ENCODE measurements around the gene SEMA4C.

SEMA4C gene

GRCh38 chr2:96880891-96881273 is 11.0 kb upstream of the SEMA4C start:
- no peak for DNase-seq

GRCh38 chr2:96879545-96880040 is 9.7 kb upstream of the SEMA4C start:
- no peak for DNase-seq

- no peak for DNase-seq
These were observed 9.1 kb upstream of the SEMA4C start for GRCh38 chr2:96878796-96879544.

- DNase-seq, result no peak
These were observed 8.3 kb upstream of the SEMA4C start for GRCh38 chr2:96878171-96878570.

- DNase-seq, result no peak
These were observed 7.8 kb upstream of the SEMA4C start for GRCh38 chr2:96877631-96878092.

GRCh38 chr2:96877042-96877451 is 7.2 kb upstream of the SEMA4C start:
- no peak for DNase-seq

GRCh38 chr2:96876269-96877041 is 6.6 kb upstream of the SEMA4C start:
- DNase-seq, result no peak

GRCh38 chr2:96875498-96876268 is 5.8 kb upstream of the SEMA4C start:
- no peak for DNase-seq

- no peak for DNase-seq
These were observed 4.4 kb upstream of the SEMA4C start for GRCh38 chr2:96874198-96874831.

- DNase-seq, result no peak
These were observed 3.8 kb upstream of the SEMA4C start for GRCh38 chr2:96873651-96874096.

GRCh38 chr2:96872591-96873349 is 2.9 kb upstream of the SEMA4C start:
- DNase-seq, result no peak

- no peak for DNase-seq
These were observed 861 bp upstream of the SEMA4C start for GRCh38 chr2:96870626-96871255.

- DNase-seq, result peak; percentile 13 to 36
These were observed 529 bp downstream of the SEMA4C start for GRCh38 chr2:96869281-96869821.

GRCh38 chr2:96868555-96869280 is 1.2 kb downstream of the SEMA4C start:
- DNase-seq, result peak; percentile 65 to 68

- DNase-seq, result no peak
These were observed 1.9 kb downstream of the SEMA4C start for GRCh38 chr2:96867756-96868554.

- DNase-seq, result no peak
These were observed 2.7 kb downstream of the SEMA4C start for GRCh38 chr2:96866986-96867755.

- no peak for DNase-seq
These were observed 3.3 kb downstream of the SEMA4C start for GRCh38 chr2:96866586-96866985.

GRCh38 chr2:96866149-96866548 is 3.7 kb downstream of the SEMA4C start:
- no peak for DNase-seq

- DNase-seq, result no peak
These were observed 4.2 kb downstream of the SEMA4C start for GRCh38 chr2:96865654-96866053.

Measured in NCI-H1930 (cell line).